Nephron (organoid): Measurements from ENCODE around the gene DCTD.
A peak's percentile ranks its signal among the peaks of the same experiment; 100 is the strongest.
"Not testable (repeated sequence)": the region's sequence is repeated elsewhere in the genome, so short reads cannot be mapped to it uniquely, and the experiment has no call there.

Source experiments
- H3K27ac Mint-ChIP-seq, 3 experiments: 2 replicates each; pipeline ENCODE4 v1.8.0; 2020; ENCODE audit warnings: mixed read lengths in 3 of 3, mild to moderate bottlenecking in 2 of 3, moderate library complexity in 1 of 3
- H3K27me3 Mint-ChIP-seq: 2 replicates; pipeline ENCODE4 v1.8.0; 2021; ENCODE audit warnings: low read depth, mild to moderate bottlenecking, moderate library complexity, mixed read lengths
- H3K36me3 Mint-ChIP-seq: 2 replicates; pipeline ENCODE4 v1.8.0; 2020; ENCODE audit warnings: low read depth, mixed read lengths
- H3K4me1 Mint-ChIP-seq: 2 replicates; pipeline ENCODE4 v1.8.0; 2020; ENCODE audit warnings: mixed read lengths
- H3K4me3 Mint-ChIP-seq, 3 experiments: 2 replicates each; pipeline ENCODE4 v1.8.0; 2020; ENCODE audit warnings: mild to moderate bottlenecking in 3 of 3, mixed read lengths in 3 of 3, moderate library complexity in 2 of 3
- H3K9me3 Mint-ChIP-seq: 2 replicates; pipeline ENCODE4 v1.8.0; 2020; ENCODE audit warnings: mixed read lengths
- CTCF ChIP-seq, 3 experiments: fragments of 200-600 bp; sonication (generic); IDR thresholded peaks; one replicate each; pipeline ENCODE4 v1.5.0; 2021; ENCODE audit warnings: antibody characterized with exemption in 3 of 3; ENCODE audit not compliant: unreplicated experiment in 3 of 3

DCTD gene

GRCh38 chr4:182903013-182903412 lies 14.2 kb downstream of the DCTD start:
- no peak for TF ChIP-seq CTCF (IDR thresholded peaks at IDR 0.05; ENCODE audit: unreplicated experiment in 3 of 3)
- Mint-ChIP-seq H3K9me3 (no peaks in the 10 kb centered on the region), H3K36me3 (peaks cover 76% of the 10 kb centered on the region), H3K27ac (no peak overlapping the region), H3K4me3 (no peak overlapping the region), H3K27me3 (peaks cover 4% of the 10 kb centered on the region), H3K4me1 (peaks cover 9% of the 10 kb centered on the region)

GRCh38 chr4:182901337-182901736 lies 15.8 kb downstream of the DCTD start:
- H3K27ac Mint-ChIP-seq = no peak overlapping the region
- H3K9me3 Mint-ChIP-seq = no peaks in the 10 kb centered on the region
- H3K4me1 Mint-ChIP-seq = peaks cover 9% of the 10 kb centered on the region
- H3K27me3 Mint-ChIP-seq = peaks cover 4% of the 10 kb centered on the region
- TF ChIP-seq CTCF (IDR thresholded peaks at IDR 0.05; ENCODE audit: unreplicated experiment in 3 of 3) = no peak
- peaks cover 67% of the 10 kb centered on the region for H3K36me3 Mint-ChIP-seq
- H3K4me3 Mint-ChIP-seq = no peak overlapping the region

- H3K36me3 Mint-ChIP-seq = peaks cover 68% of the 10 kb centered on the region
- H3K27me3 Mint-ChIP-seq, H3K9me3 Mint-ChIP-seq, H3K4me3 Mint-ChIP-seq, H3K27ac Mint-ChIP-seq, H3K4me1 Mint-ChIP-seq: not testable (repeated sequence)
Measured at GRCh38 chr4:182900021-182900420, 17.2 kb downstream of the DCTD start.

GRCh38 chr4:182898479-182898799 lies 18.7 kb downstream of the DCTD start:
- no peaks in the 10 kb centered on the region for H3K9me3 Mint-ChIP-seq
- H3K4me3 Mint-ChIP-seq = no peak overlapping the region
- H3K27ac Mint-ChIP-seq = peak overlapping the region in 2 of 3 experiments; percentile 10 to 65
- peaks cover 68% of the 10 kb centered on the region for H3K36me3 Mint-ChIP-seq
- H3K27me3 Mint-ChIP-seq = peaks cover 5% of the 10 kb centered on the region
- peaks cover under 1% of the 10 kb centered on the region for H3K4me1 Mint-ChIP-seq
- TF ChIP-seq CTCF (IDR thresholded peaks at IDR 0.05; ENCODE audit: unreplicated experiment in 3 of 3) = no peak

- H3K4me3 Mint-ChIP-seq = no peak overlapping the region
- no peak for TF ChIP-seq CTCF (IDR thresholded peaks at IDR 0.05; ENCODE audit: unreplicated experiment in 3 of 3)
- peaks cover 8% of the 10 kb centered on the region for H3K27me3 Mint-ChIP-seq
- peaks cover 68% of the 10 kb centered on the region for H3K36me3 Mint-ChIP-seq
- peaks cover 6% of the 10 kb centered on the region for H3K4me1 Mint-ChIP-seq
- peak overlapping the region in 2 of 3 experiments; percentile 10 to 65 for H3K27ac Mint-ChIP-seq
- H3K9me3 Mint-ChIP-seq = no peaks in the 10 kb centered on the region
Measured at GRCh38 chr4:182897601-182898478, 19.3 kb downstream of the DCTD start.

GRCh38 chr4:182896421-182896820 lies 20.8 kb downstream of the DCTD start:
- Mint-ChIP-seq H3K36me3 (peaks cover 67% of the 10 kb centered on the region), H3K4me3 (no peak overlapping the region), H3K27ac (peak overlapping the region in 1 of 3 experiments; percentile 72), H3K9me3 (no peaks in the 10 kb centered on the region), H3K4me1 (peaks cover 11% of the 10 kb centered on the region), H3K27me3 (peaks cover 9% of the 10 kb centered on the region)
- no peak for TF ChIP-seq CTCF (IDR thresholded peaks at IDR 0.05; ENCODE audit: unreplicated experiment in 3 of 3)
